K562 (cell line): ENCODE data around the gene USP49. TPM values are rescaled to one million over a fixed set of nuclear protein-coding genes. Genes with fewer than 3 reads are reported as not detected.

Source experiments
- BRF1 ChIP-seq: IDR thresholded peaks from 3 replicates; pipeline ENCODE4 v1.6.1; 2011; ENCODE audit warnings: borderline replicate concordance, mild to moderate bottlenecking; ENCODE audit not compliant: insufficient read length; ENCODE audit errors: extremely low read depth
- HCFC1 ChIP-seq: IDR thresholded peaks from 2 replicates; pipeline ENCODE4 v1.6.1; 2012; ENCODE audit warnings: low read depth, low read length, improper control_type of control experiment
- JUN ChIP-seq, 2 experiments: sonication (generic) in 1 of 2; formaldehyde crosslinking in 1 of 2; IDR thresholded peaks; 2 replicates each; pipeline versions ENCODE4 v1.6.1 to v1.8.0; 2012 to 2022; ENCODE audit warnings: borderline replicate concordance in 2 of 2, mild to moderate bottlenecking in 2 of 2, improper control_type of control experiment in 1 of 2, low read depth in 1 of 2, low read length in 1 of 2, missing genetic modification reagents in 1 of 2
- KLF1 ChIP-seq: fragments of 450-650 bp; IDR thresholded peaks from 2 replicates; pipeline ENCODE4 v1.6.1; 2016; ENCODE audit warnings: missing genetic modification characterization, missing compliant biosample characterization
- KLF13 ChIP-seq: fragments of 450-650 bp; IDR thresholded peaks from 2 replicates; pipeline ENCODE4 v1.6.1; 2016; ENCODE audit warnings: missing genetic modification characterization, low read depth, mild to moderate bottlenecking, missing compliant biosample characterization, moderate library complexity, borderline replicate concordance
- LARP7 ChIP-seq: fragments of 450-650 bp; IDR thresholded peaks from 2 replicates; pipeline ENCODE4 v1.6.1; 2016
- MAFK ChIP-seq: IDR thresholded peaks from 2 replicates; pipeline ENCODE4 v1.6.1; 2011; ENCODE audit warnings: low read length, improper control_type of control experiment
- MBD2 ChIP-seq: sonication (generic); IDR thresholded peaks from 2 replicates; pipeline ENCODE4 v1.6.1; 2016; ENCODE audit warnings: low read depth, borderline replicate concordance
- MNT ChIP-seq, 2 experiments: fragments of 450-650 bp; conservative IDR thresholded peaks; 2 replicates each; pipeline ENCODE4 v1.6.1; 2017; ENCODE audit warnings: mild to moderate bottlenecking in 2 of 2, moderate library complexity in 2 of 2
- MYNN ChIP-seq, 2 experiments: sonication (generic); formaldehyde crosslinking in 1 of 2; IDR thresholded peaks; 2 replicates each; pipeline versions ENCODE4 v1.5.0 to v1.6.1; 2016 to 2020; ENCODE audit warnings: antibody characterized with exemption in 1 of 2, missing genetic modification reagents in 1 of 2
- NFYB ChIP-seq: IDR thresholded peaks from 2 replicates; pipeline ENCODE4 v1.6.1; 2011; ENCODE audit warnings: mild to moderate bottlenecking, moderate library complexity; ENCODE audit not compliant: insufficient read length; ENCODE audit errors: extremely low read depth
- NR4A1 ChIP-seq, 2 experiments: fragments of 250-450 bp in 1 of 2; fragments of 450-650 bp in 1 of 2; sonication (Bioruptor Pico) in 1 of 2; IDR thresholded peaks; 2 replicates each; pipeline versions ENCODE4 v1.4.0 to v1.6.1; 2016 to 2020; ENCODE audit warnings: mild to moderate bottlenecking in 2 of 2, missing compliant biosample characterization in 1 of 2, missing genetic modification characterization in 1 of 2, moderate library complexity in 1 of 2
- PREB ChIP-seq: sonication (generic); formaldehyde crosslinking; IDR thresholded peaks from 2 replicates; pipeline ENCODE4 v1.8.1; 2023; ENCODE audit warnings: mild to moderate bottlenecking, missing genetic modification reagents
- PTTG1 ChIP-seq: fragments of 450-650 bp; IDR thresholded peaks from 2 replicates; pipeline ENCODE4 v1.6.1; 2016; ENCODE audit warnings: low read depth, mild to moderate bottlenecking, missing genetic modification characterization, missing compliant biosample characterization
- SLC30A9 ChIP-seq: fragments of 250-450 bp; sonication (Bioruptor Pico); IDR thresholded peaks from 2 replicates; pipeline ENCODE4 v1.8.0; 2022; ENCODE audit warnings: mild to moderate bottlenecking, moderate library complexity
- SUPT5H ChIP-seq: fragments of 450-650 bp; IDR thresholded peaks from 2 replicates; pipeline ENCODE4 v1.6.1; 2016
- TARDBP ChIP-seq: fragments of 450-650 bp; IDR thresholded peaks from 2 replicates; pipeline ENCODE4 v1.6.1; 2016
- TCF3 ChIP-seq: sonication (generic); formaldehyde crosslinking; IDR thresholded peaks from 2 replicates; pipeline ENCODE4 v1.4.0; 2020; ENCODE audit warnings: mild to moderate bottlenecking, missing genetic modification reagents
- ZEB2 ChIP-seq: fragments of 450-650 bp; IDR thresholded peaks from 2 replicates; pipeline ENCODE4 v1.6.1; 2016
- ZFP36 ChIP-seq: fragments of 150-350 bp; IDR thresholded peaks from 2 replicates; pipeline ENCODE4 v1.6.1; 2018; ENCODE audit warnings: low read length, low read depth; ENCODE audit not compliant: partially characterized antibody
- ZNF277 ChIP-seq: fragments of 250-450 bp; sonication (Bioruptor Pico); IDR thresholded peaks from 2 replicates; pipeline ENCODE4 v1.8.0; 2022; ENCODE audit warnings: inconsistent platforms, mild to moderate bottlenecking, moderate library complexity, borderline replicate concordance
- ZNF512 ChIP-seq: IDR thresholded peaks from 2 replicates; pipeline ENCODE4 v1.6.1; 2016; ENCODE audit warnings: missing genetic modification characterization, missing compliant biosample characterization
- polyA plus RNA-seq, 8 experiments: library from polyadenylated mRNA; depleted of rRNA in 4 of 8; stranded (reverse) in 5 of 8; unstranded in 3 of 8; fragments of >200 nt; fragmentation: Nextera tagmentation in 2 of 8; fragmentation: Illumina TruSeq in 1 of 8; extraction: Ambion mirVana in 2 of 8; extraction: Trizol in 1 of 8; gene quantifications; 2 replicates each; pipeline versions ENCODE4 v1.2.1 to v1.2.3, GENCODE V29; 2011 to 2014; ENCODE audit warnings: inconsistent platforms in 1 of 8, missing spikeins in 1 of 8
- total RNA-seq, 7 experiments: library from RNA; depleted of rRNA in 6 of 7; stranded (reverse); fragments of >200 nt in 6 of 7; fragmentation: Illumina TruSeq in 2 of 7; extraction: Trizol in 2 of 7; gene quantifications; 2 replicates each; pipeline versions ENCODE4 v1.2.1 to v1.2.3, GENCODE V29; 2011 to 2021; ENCODE audit warnings: low replicate concordance in 1 of 7

The USP49 gene
- total and polyA plus RNA-seq, 9 of the 15 experiments (the other 6 are each of a cell fraction or from before 2014, with no cell fraction given): 1.0 to 9.9 (median 6.5) TPM

- TF ChIP-seq MYNN (IDR thresholded peaks at IDR 0.05) (0 out of 2 replicates have a peak, but pooled peaks have one; percentile 24), MYNN (CRISPR knock-in tag; IDR thresholded peaks at IDR 0.05) (no peak), KLF1 (tag) (no peak), JUN (IDR thresholded peaks at IDR 0.05; ENCODE audit: borderline replicate concordance, low read depth, low read length) (no peak), JUN (CRISPR knock-in tag; IDR thresholded peaks at IDR 0.05; ENCODE audit: borderline replicate concordance) (no peak), TCF3 (CRISPR knock-in tag) (no peak), MAFK (no peak), NFYB (no peak), HCFC1 (no peak), KLF13 (tag) (no peak), TARDBP (no peak), LARP7 (peak; percentile 79; the same call in 1 of the 2 replicates), PTTG1 (tag) (no peak), ZNF277 (CRISPR knock-in tag) (no peak), ZNF512 (peak; percentile 31; the same call in 1 of the 2 replicates), SLC30A9 (CRISPR knock-in tag) (no peak), PREB (no peak), MNT (conservative IDR thresholded peaks at IDR 0.05) (no peak), BRF1 (no peak), SUPT5H (peak; percentile 35; the same call in 1 of the 2 replicates), ZEB2 (no peak), MBD2 (no peak), ZFP36 (no peak), NR4A1 (CRISPR knock-in tag; IDR thresholded peaks at IDR 0.05) (no peak), NR4A1 (tag; IDR thresholded peaks at IDR 0.05) (no peak)
Observed at GRCh38 chr6:41894366-41895299, 542 bp downstream of the USP49 start (continued).
